Dedifferentiated amniotic fluid mesenchymal stem cell (primary cell): ENCODE measurements around the gene RGS4.

Experiments
- DNase-seq: peaks from one replicate; pipeline ENCODE4 v3.0.0-alpha.2; 2016; ENCODE audit errors: extremely low spot score

RGS4 gene

GRCh38 chr1:163102590-163102989, 33.4 kb downstream of the RGS4 start:
- no peak for DNase-seq

DNA sequence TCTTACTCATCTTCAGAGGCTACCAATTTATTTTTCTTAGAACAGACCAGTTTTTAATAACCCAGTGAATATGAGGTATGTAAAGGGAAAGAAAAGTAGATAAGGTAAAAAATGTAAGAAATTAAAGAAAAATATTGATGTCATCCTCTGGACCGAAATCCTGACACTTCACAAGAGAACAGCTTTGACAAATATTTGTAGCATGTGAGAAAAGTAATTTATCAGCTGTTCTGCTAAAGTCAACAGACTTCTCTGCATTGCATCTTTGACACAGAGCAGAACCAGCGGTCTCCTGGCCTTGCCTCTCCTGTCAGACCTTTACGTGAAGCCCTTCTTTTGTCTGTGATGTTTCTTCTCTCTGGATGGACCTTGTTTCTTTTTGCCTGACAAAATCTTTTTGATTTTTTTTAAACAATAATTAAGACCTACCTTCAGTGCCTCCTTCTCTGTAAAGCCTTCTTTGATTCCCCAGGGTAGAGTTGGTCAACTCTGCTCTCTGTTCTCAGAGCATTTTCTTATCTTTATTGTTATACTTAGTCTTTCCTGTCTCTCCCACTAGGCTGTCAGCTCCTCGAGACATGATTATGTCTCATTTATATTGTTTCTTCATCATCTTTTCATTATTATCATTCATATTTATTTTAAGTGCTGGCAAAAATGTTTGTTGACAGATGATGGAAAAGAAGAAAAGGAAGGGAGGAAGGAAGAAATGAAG, 35.4 kb downstream of the RGS4 start:
- no peak for DNase-seq

GRCh38 chr1:163106364-163106987, 37.3 kb downstream of the RGS4 start:
- DNase-seq: no peak

- DNase-seq: no peak
Observed at GRCh38 chr1:163107655-163108054, 38.5 kb downstream of the RGS4 start.

- no peak for DNase-seq
Observed at GRCh38 chr1:163115887-163116286, 46.7 kb downstream of the RGS4 start.

GRCh38 chr1:163119707-163120106, 50.5 kb downstream of the RGS4 start:
- no peak for DNase-seq

GRCh38 chr1:163120372-163120771, 51.2 kb downstream of the RGS4 start:
- DNase-seq: no peak

DNA sequence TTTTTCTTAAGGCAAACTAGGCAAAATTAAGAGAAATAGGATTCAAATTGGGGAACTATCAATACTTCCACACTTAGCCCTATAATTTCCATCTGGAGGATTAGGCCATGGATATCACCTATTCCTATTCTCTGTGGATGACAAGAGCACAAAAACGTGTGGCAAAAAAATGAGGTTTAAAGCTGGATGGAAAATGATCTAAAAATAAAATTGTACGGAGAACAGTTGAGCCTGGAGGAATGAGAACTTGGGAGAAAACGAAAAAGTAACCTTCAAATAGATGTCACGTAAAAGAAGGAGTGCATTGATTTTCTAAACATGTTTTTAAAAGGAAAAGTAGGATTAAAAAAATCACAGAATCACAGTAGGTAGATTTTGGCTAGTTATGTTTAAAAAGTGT, 55.7 kb downstream of the RGS4 start:
- DNase-seq: no peak
